ENCODE data around the gene PCSK7. TPM values are rescaled to one million over a fixed set of nuclear protein-coding genes. Genes with fewer than 3 reads are reported as not detected.
"Not testable (repeated sequence)": the region's sequence is repeated elsewhere in the genome, so short reads cannot be mapped to it uniquely, and the experiment has no call there.

Gene PCSK7
- total and polyA plus RNA-seq, 5 experiments from 2014 or later: 32.6 to 296 (median 60.6) TPM

- not testable (repeated sequence) for DNase-seq, H3K27me3 Mint-ChIP-seq, ATAC-seq, H3K9me3 Mint-ChIP-seq, H3K4me3 Mint-ChIP-seq
- Mint-ChIP-seq H3K4me1 (peaks cover 11 to 52% (median 27%) of the 10 kb centered on the region in 4 donors), H3K36me3 (peaks cover 0 to 21% (median 2%) of the 10 kb centered on the region in 3 donors), H3K27ac (peak overlapping the region in 1 of 10 donors; percentile 48)
- POLR2A ChIA-PET: interaction anchor here (1.9 kb wide), 1 partner anchor 12 kb away, joined by 6 read pairs; no protein-coding TSS in a partner anchor
Observed at GRCh38 chr11:117183178-117183577, 48.7 kb downstream of the PCSK7 start.

GRCh38 chr11:117182551-117182935, 49.3 kb downstream of the PCSK7 start:
- Mint-ChIP-seq H3K27me3 (no peaks in the 10 kb centered on the region), H3K27ac (peak overlapping the region in 1 of 10 donors; percentile 28), H3K36me3 (peaks cover 0 to 21% (median 2%) of the 10 kb centered on the region in 3 donors), H3K4me1 (peaks cover 11 to 56% (median 30%) of the 10 kb centered on the region in 4 donors), H3K9me3 (no peaks in the 10 kb centered on the region), H3K4me3 (no peak overlapping the region)
- ATAC-seq: no peak
- peak in 1 of 10 donors; percentile 13 for DNase-seq
- POLR2A ChIA-PET: no interaction called here

GRCh38 chr11:117181586-117182550, 50.0 kb downstream of the PCSK7 start:
- Mint-ChIP-seq H3K9me3 (no peaks in the 10 kb centered on the region), H3K36me3 (peaks cover 0 to 17% (median 2%) of the 10 kb centered on the region in 3 donors), H3K27ac (peak overlapping the region in 1 of 10 donors; percentile 59), H3K27me3 (no peaks in the 10 kb centered on the region), H3K4me1 (peaks cover 10 to 49% (median 30%) of the 10 kb centered on the region in 4 donors), H3K4me3 (no peak overlapping the region)
- POLR2A ChIA-PET: interaction anchor here (4.2 kb wide), 1 partner anchor 38 kb away, joined by 46 read pairs; the partner anchor contains the start of gene PAFAH1B2
- ATAC-seq: no peak
- DNase-seq: peak in 1 of 10 donors; percentile 7

DNA sequence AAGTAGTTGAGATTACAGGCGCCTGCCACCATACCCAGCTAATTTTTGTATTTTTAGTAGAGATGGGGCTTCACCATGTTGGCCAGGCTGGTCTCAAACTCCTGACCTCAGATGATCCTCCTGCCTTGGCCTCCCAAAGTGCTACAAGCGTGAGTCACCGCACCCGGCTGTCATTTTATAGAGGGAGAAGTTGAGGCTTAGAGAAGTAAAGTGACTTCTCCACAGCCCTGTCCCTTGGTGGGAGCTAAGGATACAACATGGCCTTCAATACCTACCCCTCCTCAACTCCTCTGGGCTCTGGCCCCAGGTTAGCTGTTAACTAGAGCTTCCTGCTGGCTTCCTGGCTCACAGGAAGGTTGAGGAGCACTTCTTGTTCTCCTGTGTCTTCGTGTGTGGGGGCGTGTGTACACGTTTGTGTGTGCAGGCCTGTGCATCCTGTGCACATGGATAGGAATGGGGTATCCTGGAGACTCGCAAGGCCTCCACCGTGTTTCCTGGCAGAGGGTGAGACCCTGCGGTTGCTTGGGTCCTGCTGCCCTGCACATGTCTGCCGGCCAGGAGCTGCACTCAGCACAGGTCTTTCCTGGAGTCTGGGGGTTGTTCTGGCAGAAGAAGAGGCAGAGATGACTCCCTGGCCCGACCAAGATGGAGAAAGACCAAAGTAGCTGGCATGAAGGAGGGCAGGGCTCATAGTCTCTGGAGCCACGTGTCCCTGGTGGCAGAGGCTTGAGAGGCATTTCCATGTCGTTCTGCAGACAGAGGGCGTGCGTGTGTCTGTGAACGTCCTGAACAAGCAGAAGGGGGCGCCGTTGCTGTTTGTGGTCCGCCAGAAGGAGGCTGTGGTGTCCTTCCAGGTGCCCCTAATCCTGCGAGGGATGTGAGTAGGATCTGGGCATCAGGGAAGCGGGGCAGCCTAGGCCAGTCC, 51.0 kb downstream of the PCSK7 start:
- POLR2A ChIA-PET: interaction anchor here (4.2 kb wide), 2 partner anchors 37 to 48 kb away, joined by 46 to 70 read pairs; partner anchors contain the start of genes PAFAH1B2, PCSK7 and RNF214
- H3K27ac Mint-ChIP-seq: peak overlapping the region; percentile 25 to 99 (median 91)

DNA sequence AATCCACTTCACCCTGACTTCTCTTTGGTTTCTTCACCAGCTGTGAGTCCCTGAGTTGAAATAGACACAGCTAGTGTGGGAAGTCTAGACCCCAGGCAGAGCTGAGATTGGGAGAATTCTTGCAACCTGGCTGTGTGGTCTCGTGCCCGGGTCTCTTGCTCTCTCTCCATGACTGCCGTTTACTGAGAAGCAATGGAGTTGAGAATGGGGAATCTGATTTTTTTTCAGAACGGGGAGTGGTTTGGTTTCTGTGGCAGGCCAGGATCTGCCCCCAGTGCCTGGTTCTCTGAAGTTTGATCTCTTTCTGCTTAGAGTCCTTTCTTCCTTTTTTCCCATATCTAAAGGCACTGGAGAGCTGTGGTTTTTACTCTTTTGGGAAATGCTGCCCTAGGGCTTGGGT, 51.9 kb downstream of the PCSK7 start:
- Mint-ChIP-seq H3K27me3 (no peaks in the 10 kb centered on the region), H3K4me3 (peak overlapping the region; percentile 89 to 97 (median 93)), H3K36me3 (peaks cover 0 to 12% (median 2%) of the 10 kb centered on the region in 3 donors), H3K27ac (peak overlapping the region; percentile 82 to 99 (median 97)), H3K4me1 (peaks cover 10 to 37% (median 31%) of the 10 kb centered on the region in 4 donors), H3K9me3 (no peaks in the 10 kb centered on the region)
- DNase-seq: peak in 4 of 10 donors; percentile 11 to 20 (median 16)
- POLR2A ChIA-PET: interaction anchor here (0.6 to 4.2 kb wide), 8 partner anchors 9 to 406 kb away, joined by 3 to 70 read pairs (median 4); partner anchors contain the start of genes PAFAH1B2, PCSK7 and RNF214
- ATAC-seq: no peak

More for the DNA sequence above, 51.0 kb downstream of the PCSK7 start:
- ATAC-seq (peak in 1 of 2 donors; percentile 31), DNase-seq (peak in 9 of 10 donors; percentile 24 to 78 (median 45))
- Mint-ChIP-seq H3K36me3 (peaks cover 0 to 13% (median 2%) of the 10 kb centered on the region in 3 donors), H3K27me3 (no peaks in the 10 kb centered on the region), H3K4me3 (peak overlapping the region; percentile 89 to 97 (median 93)), H3K9me3 (no peaks in the 10 kb centered on the region), H3K4me1 (peaks cover 10 to 44% (median 31%) of the 10 kb centered on the region in 4 donors)

DNA sequence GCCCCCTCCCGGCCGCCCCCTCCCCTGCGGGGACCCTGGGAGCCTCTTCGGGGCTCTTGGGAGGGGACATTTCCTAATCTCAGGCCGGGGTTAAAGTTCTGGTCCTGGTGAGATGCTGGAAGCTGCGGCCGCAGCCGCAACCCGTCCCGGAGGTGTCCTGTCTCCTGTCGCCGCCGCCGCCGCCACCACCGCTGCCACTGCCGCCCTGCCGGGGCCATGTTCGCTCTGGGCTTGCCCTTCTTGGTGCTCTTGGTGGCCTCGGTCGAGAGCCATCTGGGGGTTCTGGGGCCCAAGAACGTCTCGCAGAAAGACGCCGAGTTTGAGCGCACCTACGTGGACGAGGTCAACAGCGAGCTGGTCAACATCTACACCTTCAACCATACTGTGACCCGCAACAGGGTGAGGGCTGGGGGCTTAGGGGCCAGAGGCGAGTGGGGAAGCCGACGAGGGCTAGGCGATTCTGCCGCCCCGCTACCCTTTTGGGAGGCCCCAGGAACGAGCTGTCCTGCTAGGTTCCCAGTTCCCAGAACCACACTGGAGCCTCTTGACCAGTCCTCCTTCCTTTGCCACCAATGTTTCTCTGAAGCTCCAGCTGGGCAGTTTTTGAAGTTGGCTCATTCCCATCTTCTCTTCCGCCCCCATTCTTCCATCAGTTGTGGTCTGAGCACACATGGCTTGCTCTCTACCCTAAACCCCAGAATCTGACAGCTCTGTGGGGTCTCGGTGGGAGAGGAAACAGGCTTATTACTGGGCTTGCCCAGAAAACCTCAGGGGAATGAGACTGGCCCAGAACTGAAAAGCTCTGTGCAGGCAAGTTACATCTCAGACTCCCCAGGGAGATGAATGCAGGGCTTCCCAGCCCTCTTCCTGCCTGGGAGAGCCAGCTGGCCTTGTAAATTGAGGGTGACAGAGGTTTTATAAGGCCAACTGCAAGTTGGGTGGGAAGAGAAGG, 52.5 kb downstream of the PCSK7 start:
- DNase-seq: peak in 9 of 10 donors; percentile 16 to 60 (median 33)
- POLR2A ChIA-PET: interaction anchor here (0.8 to 4.2 kb wide), 17 partner anchors 9 to 406 kb away, joined by 3 to 70 read pairs (median 4); partner anchors contain the start of genes PAFAH1B2, PCSK7, RNF214 and ZPR1
- H3K9me3 Mint-ChIP-seq: no peaks in the 10 kb centered on the region
- peak overlapping the region; percentile 89 to 97 (median 93) for H3K4me3 Mint-ChIP-seq
- peaks cover 0 to 10% (median 2%) of the 10 kb centered on the region in 3 donors for H3K36me3 Mint-ChIP-seq
- ATAC-seq: peak; percentile 54 to 66
- peaks cover 10 to 37% (median 31%) of the 10 kb centered on the region in 4 donors for H3K4me1 Mint-ChIP-seq
- peak overlapping the region; percentile 82 to 99 (median 97) for H3K27ac Mint-ChIP-seq
- no peaks in the 10 kb centered on the region for H3K27me3 Mint-ChIP-seq

- POLR2A ChIA-PET: interaction anchor here (0.7 to 4.2 kb wide), 16 partner anchors 9 to 405 kb away, joined by 3 to 70 read pairs (median 4); partner anchors contain the start of genes PAFAH1B2, PCSK7, RNF214 and ZPR1
- Mint-ChIP-seq H3K27me3 (no peaks in the 10 kb centered on the region), H3K27ac (peak within 1 kb of the TSS; percentile 88 to 99 (median 98)), H3K4me3 (peak within 1 kb of the TSS; percentile 89 to 97 (median 93)), H3K36me3 (peaks cover 0 to 4% (median 0%) of the 10 kb centered on the region in 3 donors), H3K4me1 (peaks cover 11 to 42% (median 32%) of the 10 kb centered on the region in 4 donors), H3K9me3 (no peaks in the 10 kb centered on the region)
- peak; percentile 78 to 93 (median 85) for DNase-seq
- ATAC-seq: peak; percentile 94 to 95
Observed at GRCh38 chr11:117178210-117179034, 53.5 kb downstream of the PCSK7 start, which contains the start of gene SIDT2. SIDT2 (plus strand) TSS chr11:117178743; CDS start chr11:117179264, 521 bp downstream.

DNA sequence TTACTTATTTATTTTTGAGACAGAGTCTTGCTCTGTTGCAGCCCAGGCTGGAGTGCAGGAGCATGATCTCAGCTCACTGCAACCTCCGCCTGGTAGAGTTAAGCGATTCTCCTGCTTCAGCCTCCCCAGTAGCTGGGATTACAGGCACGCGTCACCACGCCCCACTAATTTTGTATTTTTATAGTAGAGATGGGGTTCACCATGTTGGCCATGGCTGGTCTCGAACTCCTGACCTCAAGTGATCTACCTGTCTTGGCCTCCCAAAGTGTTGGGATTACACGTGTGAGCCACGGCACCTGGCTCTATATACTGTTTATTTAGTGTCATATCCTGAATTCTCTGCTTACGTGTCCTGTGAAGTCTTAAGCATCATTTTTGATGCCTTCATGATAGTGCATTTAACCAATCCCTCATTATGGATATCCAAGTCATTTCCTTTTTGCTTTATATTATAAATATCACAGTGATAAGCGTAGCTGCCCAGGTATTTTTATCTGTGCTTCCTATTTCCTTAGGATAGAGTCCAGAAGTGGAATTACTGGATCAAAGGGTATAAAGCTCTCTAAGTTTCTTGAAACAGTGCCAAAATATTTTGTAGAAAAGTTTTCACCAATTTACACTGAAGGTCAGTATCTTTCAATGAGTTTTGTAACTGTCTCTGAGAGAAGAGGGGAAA, 54.2 kb downstream of the PCSK7 start:
- Mint-ChIP-seq H3K36me3 (no peaks in the 10 kb centered on the region), H3K9me3 (no peaks in the 10 kb centered on the region), H3K27me3 (no peaks in the 10 kb centered on the region), H3K4me3 (peak overlapping the region; percentile 89 to 97 (median 93)), H3K4me1 (peaks cover 11 to 44% (median 34%) of the 10 kb centered on the region in 4 donors), H3K27ac (peak overlapping the region; percentile 88 to 99 (median 98))
- POLR2A ChIA-PET: interaction anchor here (0.6 to 4.2 kb wide), 8 partner anchors 13 to 51 kb away, joined by 3 to 70 read pairs (median 6); partner anchors contain the start of genes PAFAH1B2, PCSK7 and RNF214
- DNase-seq: peak in 1 of 10 donors; percentile 4
- ATAC-seq: no peak

DNA sequence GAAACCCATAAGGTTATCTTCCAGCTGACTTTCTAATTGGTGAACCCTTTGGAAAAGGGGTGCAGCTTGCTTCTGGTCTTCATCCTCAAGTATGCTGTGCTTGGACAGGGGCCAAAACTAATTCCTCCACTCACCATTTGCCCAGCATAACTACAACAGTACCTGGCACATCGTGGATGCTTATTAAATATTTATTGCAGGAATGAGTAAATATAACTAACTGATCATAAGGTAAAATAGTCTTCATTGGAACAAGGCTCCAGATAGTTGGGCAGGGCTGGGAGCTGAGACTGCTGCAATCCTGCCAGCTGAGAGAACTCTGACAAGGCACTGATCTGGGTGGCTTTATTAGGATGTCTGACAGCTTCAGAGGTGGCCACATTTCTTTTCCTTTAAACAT, 55.7 kb downstream of the PCSK7 start:
- no peak for DNase-seq
- peaks cover 0 to 3% (median 0%) of the 10 kb centered on the region in 3 donors for H3K36me3 Mint-ChIP-seq
- POLR2A ChIA-PET: interaction anchor here (1.2 kb wide), 1 partner anchor 18 kb away, joined by 7 read pairs; no protein-coding TSS in a partner anchor
- ATAC-seq: no peak
- no peak overlapping the region for H3K4me3 Mint-ChIP-seq
- H3K9me3 Mint-ChIP-seq: no peaks in the 10 kb centered on the region
- peak overlapping the region in 6 of 10 donors; percentile 5 to 76 (median 56) for H3K27ac Mint-ChIP-seq
- peaks cover 14 to 46% (median 34%) of the 10 kb centered on the region in 4 donors for H3K4me1 Mint-ChIP-seq
- H3K27me3 Mint-ChIP-seq: no peaks in the 10 kb centered on the region
